Measurements from ENCODE around the gene STRIP2. TPM values are rescaled to one million over a fixed set of nuclear protein-coding genes. Genes with fewer than 3 reads are reported as not detected.
"Not testable (repeated sequence)": the region's sequence is repeated elsewhere in the genome, so short reads cannot be mapped to it uniquely, and the experiment has no call there.

STRIP2 gene
- total RNA-seq, 1 experiment from 2014 or later: 9.1 TPM

DNA sequence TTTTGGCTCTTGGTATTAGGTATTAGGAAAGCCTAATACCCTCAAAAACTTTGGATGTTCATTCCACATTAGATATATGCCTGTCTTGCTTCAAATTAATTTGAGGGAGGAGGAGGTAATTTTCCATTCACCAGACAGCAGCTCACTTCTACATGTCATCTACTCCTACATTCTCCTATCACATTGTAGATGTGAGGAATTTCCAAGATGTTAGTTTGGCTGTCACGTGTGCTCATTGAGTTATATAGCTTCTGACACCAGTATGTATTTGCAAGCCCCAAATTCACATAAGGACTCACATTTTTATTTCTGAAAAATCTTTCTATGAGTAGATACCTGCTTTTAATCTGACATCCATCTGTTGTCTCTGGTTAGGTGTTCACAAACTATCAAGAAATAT lies 45.6 kb downstream of the STRIP2 start:
- Histone ChIP-seq H3K4me1 (ENCODE audit: insufficient read depth, low read length, poor library complexity, severe bottlenecking) (no peaks in the 10 kb centered on the region), H3K27ac (ENCODE audit: low read depth, low read length, poor library complexity, severe bottlenecking) (no peak overlapping the region), H3K4me3 (ENCODE audit: low read depth, low read length, poor library complexity, severe bottlenecking) (no peak overlapping the region), H3K27me3 (replicated peaks; ENCODE audit: insufficient read depth, low read depth, low read length, poor library complexity) (no peaks in the 10 kb centered on the region), H3K9me3 (ENCODE audit: low read depth, low read length, poor library complexity, severe bottlenecking) (no peaks in the 10 kb centered on the region), H3K36me3 (ENCODE audit: insufficient read depth, low read length, poor library complexity, severe bottlenecking) (no peaks in the 10 kb centered on the region)
- BruUV-seq (replicated peaks): no TSS peak
- ChIA-PET POLR2A (ENCODE audit: low non-redundant PET) (interaction anchor here (0.6 kb wide), 1 partner anchor 267 kb away, joined by 19 read pairs; no protein-coding TSS in a partner anchor), CTCF (no interaction called here)
- DNase-seq (ENCODE audit: low spot score): no peak
- intact Hi-C loops (cut with micrococcal nuclease; ENCODE audit: unreplicated experiment): loop anchor here (10.0 kb wide), 1 partner anchor 165 kb away; no protein-coding TSS in a partner anchor
- TF ChIP-seq EZH2 (IDR thresholded peaks at IDR 0.05; ENCODE audit: borderline replicate concordance, low read depth, low read length, poor library complexity, severe bottlenecking): no peak
- TF ChIP-seq, protein P1, sequence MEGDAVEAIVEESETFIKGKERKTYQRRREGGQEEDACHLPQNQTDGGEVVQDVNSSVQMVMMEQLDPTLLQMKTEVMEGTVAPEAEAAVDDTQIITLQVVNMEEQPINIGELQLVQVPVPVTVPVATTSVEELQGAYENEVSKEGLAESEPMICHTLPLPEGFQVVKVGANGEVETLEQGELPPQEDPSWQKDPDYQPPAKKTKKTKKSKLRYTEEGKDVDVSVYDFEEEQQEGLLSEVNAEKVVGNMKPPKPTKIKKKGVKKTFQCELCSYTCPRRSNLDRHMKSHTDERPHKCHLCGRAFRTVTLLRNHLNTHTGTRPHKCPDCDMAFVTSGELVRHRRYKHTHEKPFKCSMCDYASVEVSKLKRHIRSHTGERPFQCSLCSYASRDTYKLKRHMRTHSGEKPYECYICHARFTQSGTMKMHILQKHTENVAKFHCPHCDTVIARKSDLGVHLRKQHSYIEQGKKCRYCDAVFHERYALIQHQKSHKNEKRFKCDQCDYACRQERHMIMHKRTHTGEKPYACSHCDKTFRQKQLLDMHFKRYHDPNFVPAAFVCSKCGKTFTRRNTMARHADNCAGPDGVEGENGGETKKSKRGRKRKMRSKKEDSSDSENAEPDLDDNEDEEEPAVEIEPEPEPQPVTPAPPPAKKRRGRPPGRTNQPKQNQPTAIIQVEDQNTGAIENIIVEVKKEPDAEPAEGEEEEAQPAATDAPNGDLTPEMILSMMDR (conservative IDR thresholded peaks at IDR 0.05; ENCODE audit: low read depth, low read length): no peak

DNA sequence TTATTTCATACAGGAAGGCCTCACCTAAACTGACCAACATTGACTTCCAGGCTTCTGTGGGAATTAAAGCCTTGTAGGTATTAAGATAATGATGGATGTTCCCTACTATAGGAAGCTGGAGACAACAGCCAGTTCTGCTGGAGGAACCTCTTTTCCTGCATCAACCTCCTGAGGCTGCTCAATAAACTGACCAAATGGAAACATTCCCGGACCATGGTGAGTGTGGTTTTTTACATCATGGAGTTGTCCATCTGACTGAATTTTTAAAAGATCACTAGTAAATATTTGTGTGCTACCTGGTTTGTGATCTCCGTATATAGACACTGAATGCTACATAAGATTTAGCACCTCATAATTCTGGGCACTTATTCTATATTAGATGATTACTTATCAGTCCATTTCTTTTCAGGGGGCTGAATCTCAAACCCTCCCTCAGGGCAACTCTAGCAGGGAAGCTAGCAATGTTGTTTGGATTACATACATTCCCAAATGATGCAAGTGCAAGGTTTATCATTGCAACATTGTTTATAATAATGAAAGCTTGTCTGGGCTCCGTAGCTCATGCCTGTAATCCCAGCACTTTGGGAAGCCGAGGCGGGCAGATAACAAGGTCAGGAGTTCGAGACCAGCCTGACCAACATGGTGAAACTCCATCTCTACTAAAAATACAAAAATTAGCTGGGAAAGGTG lies 46.6 kb downstream of the STRIP2 start:
- H3K27me3 ChIP-seq (replicated peaks; ENCODE audit: insufficient read depth, low read depth, low read length, poor library complexity): no peaks in the 10 kb centered on the region
- POLR2A ChIA-PET (ENCODE audit: low non-redundant PET): no interaction called here
- intact Hi-C loops (cut with micrococcal nuclease; ENCODE audit: unreplicated experiment): no loop called here
- TF ChIP-seq EZH2 (IDR thresholded peaks at IDR 0.05; ENCODE audit: borderline replicate concordance, low read depth, low read length, poor library complexity, severe bottlenecking): no peak
- TF ChIP-seq, protein P1 (conservative IDR thresholded peaks at IDR 0.05; ENCODE audit: low read depth, low read length): no peak
- no peak overlapping the region for H3K27ac ChIP-seq (ENCODE audit: low read depth, low read length, poor library complexity, severe bottlenecking)
- H3K9me3 ChIP-seq (ENCODE audit: low read depth, low read length, poor library complexity, severe bottlenecking): no peaks in the 10 kb centered on the region
- no peak overlapping the region for H3K4me3 ChIP-seq (ENCODE audit: low read depth, low read length, poor library complexity, severe bottlenecking)
- no TSS peak for BruUV-seq (replicated peaks)
- DNase-seq (ENCODE audit: low spot score): no peak
- H3K36me3 ChIP-seq (ENCODE audit: insufficient read depth, low read length, poor library complexity, severe bottlenecking): no peaks in the 10 kb centered on the region
- no peaks in the 10 kb centered on the region for H3K4me1 ChIP-seq (ENCODE audit: insufficient read depth, low read length, poor library complexity, severe bottlenecking)
- CTCF ChIA-PET: no interaction called here

DNA sequence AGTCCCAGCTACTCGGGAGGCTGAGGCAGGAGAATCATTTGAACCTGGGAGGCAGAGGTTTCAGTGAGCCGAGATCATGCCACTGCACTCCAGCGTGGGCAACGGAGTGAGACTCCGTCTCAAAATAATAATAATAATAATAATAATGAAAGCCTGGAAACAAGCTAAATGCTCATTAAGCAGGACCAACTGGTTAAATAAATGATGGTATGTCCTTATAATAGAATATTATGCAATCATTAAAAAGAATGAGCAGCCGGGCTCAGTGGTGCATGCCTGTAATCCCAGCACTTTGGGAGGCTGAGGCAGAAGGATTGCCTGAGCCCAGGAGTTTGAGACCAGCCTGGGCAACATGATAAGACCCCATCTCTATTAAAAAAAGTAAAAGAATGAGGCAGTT lies 47.1 kb downstream of the STRIP2 start:
- H3K9me3 ChIP-seq (ENCODE audit: low read depth, low read length, poor library complexity, severe bottlenecking); POLR2A ChIA-PET (ENCODE audit: low non-redundant PET); H3K27ac ChIP-seq (ENCODE audit: low read depth, low read length, poor library complexity, severe bottlenecking); H3K4me3 ChIP-seq (ENCODE audit: low read depth, low read length, poor library complexity, severe bottlenecking); H3K4me1 ChIP-seq (ENCODE audit: insufficient read depth, low read length, poor library complexity, severe bottlenecking); DNase-seq (ENCODE audit: low spot score); H3K27me3 ChIP-seq (replicated peaks; ENCODE audit: insufficient read depth, low read depth, low read length, poor library complexity); CTCF ChIA-PET; BruUV-seq (replicated peaks); intact Hi-C loops (cut with micrococcal nuclease; ENCODE audit: unreplicated experiment); H3K36me3 ChIP-seq (ENCODE audit: insufficient read depth, low read length, poor library complexity, severe bottlenecking): not testable (repeated sequence)

DNA sequence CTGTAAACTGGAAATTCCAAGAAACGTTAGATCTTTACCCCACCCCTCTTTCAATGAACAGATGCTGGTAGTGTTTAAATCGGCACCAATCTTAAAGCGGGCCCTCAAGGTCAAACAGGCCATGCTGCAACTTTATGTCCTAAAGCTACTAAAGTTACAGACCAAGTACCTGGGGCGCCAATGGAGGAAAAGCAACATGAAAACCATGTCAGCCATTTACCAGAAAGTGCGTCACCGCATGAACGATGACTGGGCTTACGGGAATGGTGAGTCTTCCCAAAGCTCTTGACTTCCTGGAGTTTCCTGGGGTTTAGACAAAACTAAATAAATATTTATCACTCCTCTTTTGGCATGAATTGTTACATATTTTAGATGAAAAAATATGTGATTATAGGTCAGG lies 48.5 kb downstream of the STRIP2 start:
- no TSS peak for BruUV-seq (replicated peaks)
- intact Hi-C loops (cut with micrococcal nuclease; ENCODE audit: unreplicated experiment): no loop called here
- DNase-seq (ENCODE audit: low spot score): no peak
- Histone ChIP-seq H3K9me3 (ENCODE audit: low read depth, low read length, poor library complexity, severe bottlenecking) (no peaks in the 10 kb centered on the region), H3K27me3 (replicated peaks; ENCODE audit: insufficient read depth, low read depth, low read length, poor library complexity) (no peaks in the 10 kb centered on the region), H3K36me3 (ENCODE audit: insufficient read depth, low read length, poor library complexity, severe bottlenecking) (no peaks in the 10 kb centered on the region), H3K4me3 (ENCODE audit: low read depth, low read length, poor library complexity, severe bottlenecking) (no peak overlapping the region), H3K4me1 (ENCODE audit: insufficient read depth, low read length, poor library complexity, severe bottlenecking) (no peaks in the 10 kb centered on the region), H3K27ac (ENCODE audit: low read depth, low read length, poor library complexity, severe bottlenecking) (no peak overlapping the region)
- ChIA-PET POLR2A (ENCODE audit: low non-redundant PET) (no interaction called here), CTCF (interaction anchor here (0.5 kb wide), 1 partner anchor 65 kb away, joined by 5 read pairs; no protein-coding TSS in a partner anchor)
- TF ChIP-seq, protein P1 (conservative IDR thresholded peaks at IDR 0.05; ENCODE audit: low read depth, low read length): no peak
- no peak for TF ChIP-seq EZH2 (IDR thresholded peaks at IDR 0.05; ENCODE audit: borderline replicate concordance, low read depth, low read length, poor library complexity, severe bottlenecking)
